D721Med (cell line): ENCODE measurements around the gene MBLAC2.

Experiments
- DNase-seq: peaks from one replicate; pipeline ENCODE4 v3.0.0; 2011; ENCODE audit warnings: low spot score; ENCODE audit not compliant: insufficient read length
- FAIRE-seq: peaks from 2 replicates; lab custom pipeline; 2011; peaks lifted over from hg19 to GRCh38; lab: Jason Lieb, UNC
- TF ChIP-seq, protein P1 (sequence below): IDR thresholded peaks from 2 replicates; pipeline ENCODE4 v1.5.1; 2012; ENCODE audit warnings: mild to moderate bottlenecking, control low read depth; ENCODE audit not compliant: insufficient read depth; ENCODE audit errors: missing control alignments

MBLAC2 gene

GRCh38 chr5:90424245-90424644 is 50.3 kb downstream of the MBLAC2 start:
- FAIRE-seq = no peak
- DNase-seq = no peak
- TF ChIP-seq, protein P1, sequence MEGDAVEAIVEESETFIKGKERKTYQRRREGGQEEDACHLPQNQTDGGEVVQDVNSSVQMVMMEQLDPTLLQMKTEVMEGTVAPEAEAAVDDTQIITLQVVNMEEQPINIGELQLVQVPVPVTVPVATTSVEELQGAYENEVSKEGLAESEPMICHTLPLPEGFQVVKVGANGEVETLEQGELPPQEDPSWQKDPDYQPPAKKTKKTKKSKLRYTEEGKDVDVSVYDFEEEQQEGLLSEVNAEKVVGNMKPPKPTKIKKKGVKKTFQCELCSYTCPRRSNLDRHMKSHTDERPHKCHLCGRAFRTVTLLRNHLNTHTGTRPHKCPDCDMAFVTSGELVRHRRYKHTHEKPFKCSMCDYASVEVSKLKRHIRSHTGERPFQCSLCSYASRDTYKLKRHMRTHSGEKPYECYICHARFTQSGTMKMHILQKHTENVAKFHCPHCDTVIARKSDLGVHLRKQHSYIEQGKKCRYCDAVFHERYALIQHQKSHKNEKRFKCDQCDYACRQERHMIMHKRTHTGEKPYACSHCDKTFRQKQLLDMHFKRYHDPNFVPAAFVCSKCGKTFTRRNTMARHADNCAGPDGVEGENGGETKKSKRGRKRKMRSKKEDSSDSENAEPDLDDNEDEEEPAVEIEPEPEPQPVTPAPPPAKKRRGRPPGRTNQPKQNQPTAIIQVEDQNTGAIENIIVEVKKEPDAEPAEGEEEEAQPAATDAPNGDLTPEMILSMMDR = no peak

DNA sequence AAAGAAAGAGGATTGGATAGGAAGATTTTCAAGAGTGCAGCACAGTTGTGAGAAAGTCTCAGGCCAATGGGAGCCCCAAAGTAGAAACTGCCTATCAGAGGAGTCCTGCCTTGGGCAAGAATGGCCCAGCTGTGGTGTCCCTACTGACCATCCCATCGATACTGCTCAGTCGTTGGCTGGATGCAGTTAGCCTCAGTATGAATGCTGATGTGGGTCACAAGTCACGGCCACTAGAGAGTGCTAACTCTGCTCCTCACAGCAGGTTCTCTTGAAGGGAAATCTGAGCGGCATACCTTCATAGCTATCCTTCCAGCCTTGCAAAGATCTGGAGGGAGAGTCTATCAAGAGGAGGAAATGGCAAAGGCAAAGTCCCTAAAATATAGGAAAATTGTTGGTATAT is 53.4 kb downstream of the MBLAC2 start:
- TF ChIP-seq, protein P1 = peak; percentile 11
- DNase-seq (no peak), FAIRE-seq (no peak)

GRCh38 chr5:90418214-90418613 is 56.4 kb downstream of the MBLAC2 start:
- FAIRE-seq = no peak
- TF ChIP-seq, protein P1 = no peak

GRCh38 chr5:90410178-90410762 is 64.3 kb downstream of the MBLAC2 start:
- FAIRE-seq (no peak), DNase-seq (no peak)
- TF ChIP-seq, protein P1 = no peak

More at GRCh38 chr5:90418214-90418613, 56.4 kb downstream of the MBLAC2 start:
- no peak for DNase-seq

- TF ChIP-seq, protein P1 = no peak
- DNase-seq (no peak), FAIRE-seq (peak; percentile 66)
Measured at GRCh38 chr5:90409318-90410177, 65.0 kb downstream of the MBLAC2 start, which contains the start of gene CETN3. Gene CETN3 (minus strand): TSS chr5:90409756. CDS start chr5:90409661, 95 bp downstream.

- TF ChIP-seq, protein P1 = no peak
- no peak for DNase-seq
- FAIRE-seq = no peak
Measured at GRCh38 chr5:90408571-90409317, 65.8 kb downstream of the MBLAC2 start.
